ENCODE data around the gene SCML1.

- TF ChIP-seq CTCF (conservative IDR thresholded peaks at IDR 0.05; ENCODE audit: low read depth, low read length) = no peak
- no peak for TF ChIP-seq EZH2 (IDR thresholded peaks at IDR 0.05; ENCODE audit: borderline replicate concordance, low read depth, low read length, poor library complexity, severe bottlenecking)
These were observed 32.5 kb downstream of the SCML1 start for GRCh38 chrX:17769701-17770269.
